ENCODE results near the gene SLC35F1. TPM values are rescaled to one million over a fixed set of nuclear protein-coding genes. Genes with fewer than 3 reads are reported as not detected.

Gene SLC35F1
- total and polyA plus RNA-seq, 4 donors = 0.01 to 0.09 (median 0.08) TPM; not detected in 1

- 90% methylated on average over 5 of the region's 5 CpGs for WGBS
Measured at GRCh38 chr6:117909638-117910037, 2.6 kb downstream of the SLC35F1 start.

More at GRCh38 chr6:117909638-117910037, 2.6 kb downstream of the SLC35F1 start:
- Histone ChIP-seq H3K9ac (ENCODE audit: low read depth in 1 of 2, low read length in 2 of 2) (no peak overlapping the region), H3K27me3 (ENCODE audit: control insufficient read depth in 4 of 4, insufficient read depth in 4 of 4, low read length in 3 of 4) (peaks cover 0 to 14% (median 3%) of the 10 kb centered on the region in 4 donors), H3K9me3 (ENCODE audit: control insufficient read depth in 4 of 4, low read length in 3 of 4) (no peaks in the 10 kb centered on the region), H3K4me3 (ENCODE audit: low read depth in 1 of 3, low read length in 3 of 3) (no peak overlapping the region), H3K36me3 (ENCODE audit: control insufficient read depth in 4 of 4, insufficient read depth in 3 of 4, low read depth in 1 of 4, low read length in 3 of 4) (no peaks in the 10 kb centered on the region), H3K27ac (ENCODE audit: low read depth in 1 of 2, low read length in 2 of 2) (no peak overlapping the region), H3K4me1 (ENCODE audit: control insufficient read depth in 4 of 4, insufficient read depth in 4 of 4, low read length in 3 of 4) (peaks cover 14 to 23% (median 18%) of the 10 kb centered on the region in 4 donors)
- no peak for TF ChIP-seq MAX (IDR thresholded peaks at IDR 0.05)
- no peak for TF ChIP-seq EGR1 (IDR thresholded peaks at IDR 0.05; ENCODE audit: low read depth in 2 of 2)
- TF ChIP-seq FOXA2 (IDR thresholded peaks at IDR 0.05) = no peak
- TF ChIP-seq REST (IDR thresholded peaks at IDR 0.05) = no peak
- no peak for TF ChIP-seq ATF3 (IDR thresholded peaks at IDR 0.05)
- no peak for TF ChIP-seq RXRA (IDR thresholded peaks at IDR 0.05)
- TF ChIP-seq JUND (IDR thresholded peaks at IDR 0.05) = no peak
- no peak for TF ChIP-seq TAF1 (conservative IDR thresholded peaks at IDR 0.05)
- TF ChIP-seq YY1 (IDR thresholded peaks at IDR 0.05) = no peak
- no peak for TF ChIP-seq ZBTB33 (IDR thresholded peaks at IDR 0.05)
- no peak for TF ChIP-seq GABPA (IDR thresholded peaks at IDR 0.05 in 1 of 2, conservative IDR thresholded peaks at IDR 0.05 in 1 of 2)
- no peak for TF ChIP-seq CTCF (IDR thresholded peaks at IDR 0.05; ENCODE audit: low read depth, low read length, missing input control)
- TF ChIP-seq FOXA1 (IDR thresholded peaks at IDR 0.05) = no peak
- no peak for TF ChIP-seq NR2F2 (IDR thresholded peaks at IDR 0.05)
- TF ChIP-seq HNF4G (IDR thresholded peaks at IDR 0.05) = no peak
- no peak for TF ChIP-seq SP1 (IDR thresholded peaks at IDR 0.05)
- DNase-seq (ENCODE audit: low spot score) = no peak

Measured in liver (tissue), 9 donors.